AG08396 (cell line): Measurements from ENCODE around the gene OR1J4.
"Not testable (repeated sequence)": the region's sequence is repeated elsewhere in the genome, so short reads cannot be mapped to it uniquely, and the experiment has no call there.

ENCODE experiments used
- DNase-seq: peaks from one replicate; pipeline ENCODE4 v3.0.0; 2012; ENCODE audit warnings: low spot score, mixed read lengths

Gene OR1J4, protein sequence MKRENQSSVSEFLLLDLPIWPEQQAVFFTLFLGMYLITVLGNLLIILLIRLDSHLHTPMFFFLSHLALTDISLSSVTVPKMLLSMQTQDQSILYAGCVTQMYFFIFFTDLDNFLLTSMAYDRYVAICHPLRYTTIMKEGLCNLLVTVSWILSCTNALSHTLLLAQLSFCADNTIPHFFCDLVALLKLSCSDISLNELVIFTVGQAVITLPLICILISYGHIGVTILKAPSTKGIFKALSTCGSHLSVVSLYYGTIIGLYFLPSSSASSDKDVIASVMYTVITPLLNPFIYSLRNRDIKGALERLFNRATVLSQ

DNA sequence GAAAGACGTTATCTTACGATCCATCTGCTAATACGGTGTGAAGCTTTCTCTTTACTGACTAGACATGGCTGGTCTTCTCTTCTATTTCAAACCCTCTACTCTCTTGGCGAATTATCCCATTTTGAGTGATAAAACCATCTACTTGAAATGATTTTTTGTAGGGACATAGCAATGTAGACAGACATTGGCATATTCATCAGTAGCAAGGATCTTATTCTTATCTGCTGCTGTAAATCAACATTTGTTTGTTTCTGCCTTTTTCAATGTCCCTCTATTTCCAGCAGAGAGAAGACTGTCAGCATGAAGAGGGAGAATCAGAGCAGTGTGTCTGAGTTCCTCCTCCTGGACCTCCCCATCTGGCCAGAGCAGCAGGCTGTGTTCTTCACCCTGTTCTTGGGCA, at the start of gene OR1J4:
TSS of gene OR1J4 (plus strand) at position 301 of the 400 bp plus-strand sequence. CDS start at position 301, 0 bp downstream.
- DNase-seq, result no peak

DNA sequence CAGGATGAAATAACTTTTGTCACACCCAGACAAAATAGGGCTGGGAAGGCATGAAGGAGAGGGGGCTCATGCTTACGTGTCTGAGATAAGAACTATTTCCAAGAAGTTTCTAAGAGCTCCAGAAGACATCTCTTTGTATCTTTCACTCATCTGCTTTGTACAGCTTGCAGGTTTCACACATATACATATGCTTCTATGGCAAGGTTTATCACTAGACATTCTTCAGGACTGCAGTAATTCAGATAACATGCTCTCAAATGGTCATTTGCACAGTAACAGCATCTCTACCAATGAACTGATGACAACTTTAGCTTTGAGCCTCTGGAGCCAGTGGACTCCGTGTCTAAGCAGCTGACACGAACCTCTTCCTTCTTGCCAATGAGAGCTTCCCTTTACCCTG, 44.4 kb upstream of the OR1J4 start:
- DNase-seq, result no peak

DNA sequence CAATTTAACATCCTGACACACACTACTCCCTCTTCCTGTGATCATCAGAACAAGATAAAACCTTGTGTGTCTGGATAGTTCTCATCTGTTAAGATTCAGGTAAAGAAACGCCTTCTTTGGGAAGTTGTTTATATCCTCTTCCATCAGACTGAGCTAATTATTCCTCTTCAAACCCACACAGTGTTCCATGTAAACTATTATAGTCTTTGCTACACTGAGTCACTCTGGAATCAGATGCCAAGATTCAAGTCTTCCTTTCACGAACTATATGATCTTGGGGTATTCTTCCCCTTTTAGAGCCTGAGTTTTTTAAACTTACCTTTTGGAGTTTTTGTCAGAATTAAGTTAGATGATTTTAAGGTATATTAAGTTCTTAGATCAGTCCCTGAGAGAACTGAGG, 43.2 kb upstream of the OR1J4 start:
- DNase-seq, result no peak

DNA sequence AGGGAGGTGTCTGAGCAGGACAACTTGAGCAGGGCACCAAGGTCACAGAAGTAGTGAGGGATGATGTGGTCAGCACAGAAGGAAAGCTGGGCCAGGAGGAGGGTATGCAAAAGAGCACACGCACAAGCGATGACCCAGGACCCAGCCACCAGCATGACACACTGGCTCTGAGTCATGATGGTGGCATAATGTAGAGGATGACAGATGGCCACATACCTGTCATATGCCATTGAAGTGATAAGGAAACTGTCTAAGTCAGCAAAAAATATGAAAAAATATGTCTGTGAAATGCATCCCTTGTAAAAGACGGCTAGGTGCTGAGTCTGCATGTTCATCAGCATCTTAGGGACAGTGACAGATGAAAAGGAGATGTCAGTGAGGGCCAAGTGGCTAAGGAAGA, 41.6 kb upstream of the OR1J4 start:
- no peak for DNase-seq

DNA sequence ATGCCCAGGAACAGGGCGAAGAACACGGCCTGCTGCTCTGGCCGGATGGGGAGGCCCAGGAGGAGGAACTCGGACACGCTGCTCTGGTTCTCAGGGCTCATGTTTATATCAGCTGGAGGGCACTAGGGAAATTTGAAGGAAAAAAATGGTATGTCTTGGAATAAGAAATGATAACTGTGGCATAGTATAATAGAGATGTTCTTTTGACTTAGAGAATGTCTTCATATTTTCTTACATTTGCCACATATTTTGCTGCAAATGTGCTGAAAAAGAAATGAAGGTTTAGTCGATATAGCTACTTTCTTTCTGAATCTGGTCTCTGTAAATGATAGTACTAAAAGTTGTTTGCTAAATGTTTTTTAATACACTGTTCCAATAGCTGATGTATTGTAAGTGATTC, 41.1 kb upstream of the OR1J4 start, which contains the start of gene OR1J1:
TSS of gene OR1J1 (minus strand) at position 101 of the 400 bp plus-strand sequence. CDS start at position 101, 0 bp downstream.
- no peak for DNase-seq

DNA sequence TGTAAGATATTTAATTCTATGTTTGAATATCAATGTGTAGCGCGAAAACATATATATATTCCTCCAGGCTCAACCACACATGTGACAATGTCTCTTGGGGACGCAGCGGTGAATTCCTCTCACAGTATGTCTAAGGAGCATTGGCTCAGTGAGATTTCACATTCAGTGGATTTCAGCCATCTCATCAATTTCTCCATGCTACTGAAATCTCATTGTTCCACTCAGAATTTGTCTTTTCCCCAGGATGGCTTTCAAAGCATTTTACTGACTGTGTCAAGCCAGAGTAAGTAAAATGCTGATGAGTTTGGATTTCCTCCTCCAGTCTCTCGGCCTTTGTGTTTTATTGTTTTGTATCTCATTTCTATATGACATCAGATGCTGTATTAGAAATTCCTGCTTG, 39.9 kb upstream of the OR1J4 start:
- DNase-seq, result no peak

DNA sequence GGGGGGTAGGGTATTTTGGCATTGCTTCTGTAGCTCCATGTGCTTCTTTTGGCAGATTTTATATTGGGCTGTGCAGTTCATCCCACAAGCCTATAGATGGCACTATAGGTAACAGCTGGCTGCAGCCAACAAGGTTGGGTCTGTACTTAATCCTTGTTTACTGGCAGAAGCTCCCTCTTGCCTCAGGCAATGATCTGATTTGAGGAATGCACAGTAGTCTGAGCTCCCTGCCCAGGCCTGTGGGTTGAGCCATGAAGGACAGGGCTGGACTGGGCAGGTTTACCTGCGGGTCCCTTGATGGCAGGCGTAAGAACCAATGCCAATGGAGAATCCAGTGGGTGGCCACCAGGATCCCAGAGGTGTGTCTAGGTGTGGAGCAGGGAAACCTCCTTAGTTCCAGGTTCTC, 20.1 kb upstream of the OR1J4 start:
- peak; percentile 55 for DNase-seq

DNA sequence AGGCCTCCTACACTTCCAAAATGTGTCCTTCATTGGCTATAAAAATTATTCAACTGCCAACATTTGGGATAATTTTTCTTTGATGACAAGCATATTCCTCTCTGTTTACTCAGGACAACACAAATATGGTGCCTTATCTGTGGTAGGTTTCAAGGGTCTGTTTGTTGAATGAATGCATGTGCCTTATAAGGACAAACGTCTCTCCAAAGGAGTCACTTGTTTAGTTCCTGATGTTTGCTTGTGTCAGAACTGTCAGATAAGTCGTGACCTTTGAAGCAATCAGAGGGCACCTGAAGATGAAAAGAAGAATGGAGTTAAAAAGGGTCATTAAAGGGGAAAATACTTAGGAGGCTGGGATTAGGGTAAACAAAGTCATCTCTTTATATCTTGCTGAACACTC, 12.0 kb upstream of the OR1J4 start:
- no peak for DNase-seq

DNA sequence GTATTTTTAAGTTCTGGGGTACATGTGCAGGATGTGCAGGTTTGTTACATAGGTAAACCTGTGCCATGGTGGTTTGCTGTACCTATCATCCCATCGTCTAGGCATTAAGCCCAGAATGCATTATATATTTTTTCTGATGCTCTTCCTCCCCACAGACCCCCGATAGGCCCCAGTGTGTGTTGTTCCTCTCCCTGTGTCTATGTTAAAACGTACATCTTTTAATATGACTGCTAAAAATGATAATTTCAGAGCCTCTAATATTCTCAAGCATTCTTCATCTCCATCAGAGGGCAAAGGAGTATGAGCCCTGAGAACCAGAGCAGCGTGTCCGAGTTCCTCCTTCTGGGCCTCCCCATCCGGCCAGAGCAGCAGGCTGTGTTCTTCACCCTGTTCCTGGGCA, 8.4 kb upstream of the OR1J4 start, which contains the start of gene OR1J2:
TSS of gene OR1J2 (plus strand) at position 301 of the 400 bp plus-strand sequence. CDS start at position 301, 0 bp downstream.
- no peak for DNase-seq

DNA sequence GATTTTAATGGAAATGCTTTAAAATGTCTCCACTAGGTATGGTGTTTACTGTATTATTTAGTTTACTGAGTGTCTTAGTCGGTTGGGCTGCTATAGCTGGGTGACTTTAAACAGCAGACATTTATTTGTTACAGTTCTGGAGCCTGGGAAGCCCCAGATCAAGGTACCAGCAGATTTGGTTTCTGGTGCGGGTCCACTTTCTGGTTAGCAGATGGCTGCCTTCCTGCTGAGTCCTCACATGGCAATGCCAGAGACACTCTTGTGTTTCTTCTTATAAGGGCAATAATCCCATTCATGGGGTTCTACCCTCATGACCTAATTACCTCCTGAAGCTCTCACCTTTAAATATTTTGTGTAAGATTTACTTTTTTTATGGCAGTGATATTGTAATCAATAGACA, 715 bp upstream of the OR1J4 start:
- no peak for DNase-seq

DNA sequence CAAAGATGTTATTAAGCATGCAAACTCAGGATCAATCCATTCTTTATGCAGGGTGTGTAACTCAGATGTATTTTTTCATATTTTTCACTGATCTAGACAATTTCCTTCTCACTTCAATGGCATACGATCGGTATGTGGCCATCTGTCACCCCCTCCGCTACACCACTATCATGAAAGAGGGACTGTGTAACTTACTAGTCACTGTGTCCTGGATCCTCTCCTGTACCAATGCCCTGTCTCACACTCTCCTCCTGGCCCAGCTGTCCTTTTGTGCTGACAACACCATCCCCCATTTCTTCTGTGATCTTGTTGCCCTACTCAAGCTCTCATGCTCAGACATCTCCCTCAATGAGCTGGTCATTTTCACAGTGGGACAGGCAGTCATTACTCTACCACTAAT, 435 bp downstream of the OR1J4 start:
- DNase-seq, result no peak

DNA sequence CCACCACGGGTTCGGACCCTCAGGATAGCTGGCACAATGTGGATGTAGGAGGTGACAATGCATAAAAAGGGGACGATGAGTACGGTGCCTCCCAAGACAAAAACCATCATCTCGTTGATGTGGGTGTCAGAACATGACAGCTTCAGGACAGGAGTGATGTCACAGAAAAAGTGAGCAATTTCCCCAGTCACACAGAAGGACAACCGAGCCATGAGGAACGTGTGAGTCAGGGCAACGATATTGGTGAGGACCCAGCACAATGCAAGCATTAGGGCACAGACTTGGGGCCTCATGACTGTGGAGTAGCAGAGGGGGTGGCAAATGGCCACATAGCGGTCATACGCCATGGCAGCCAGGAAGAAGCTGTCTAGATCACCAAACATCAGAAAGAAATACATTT, 7.7 kb downstream of the OR1J4 start:
- no peak for DNase-seq

DNA sequence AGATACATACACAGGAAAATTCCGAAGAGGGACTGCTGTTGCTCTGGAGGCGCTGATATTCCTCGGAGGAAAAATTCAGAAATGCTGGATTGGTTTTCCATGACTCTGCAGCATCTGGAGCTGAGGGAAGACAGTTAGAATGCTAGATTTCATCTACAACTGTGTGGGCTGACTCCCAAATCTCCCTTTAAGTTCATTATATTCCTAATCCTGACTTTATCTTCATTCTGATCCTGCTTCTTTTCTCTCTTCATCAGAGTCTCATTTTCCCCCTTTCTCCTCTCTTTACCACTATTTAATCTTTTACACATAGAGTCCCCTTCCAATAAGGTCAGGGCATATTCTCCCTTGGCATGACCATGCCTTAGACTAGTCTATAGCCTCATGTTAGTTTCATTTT, 8.3 kb downstream of the OR1J4 start, which contains the start of gene OR1N1:
TSS of gene OR1N1 (minus strand) at position 101 of the 400 bp plus-strand sequence. CDS start at position 101, 0 bp downstream.
- DNase-seq, result no peak

DNA sequence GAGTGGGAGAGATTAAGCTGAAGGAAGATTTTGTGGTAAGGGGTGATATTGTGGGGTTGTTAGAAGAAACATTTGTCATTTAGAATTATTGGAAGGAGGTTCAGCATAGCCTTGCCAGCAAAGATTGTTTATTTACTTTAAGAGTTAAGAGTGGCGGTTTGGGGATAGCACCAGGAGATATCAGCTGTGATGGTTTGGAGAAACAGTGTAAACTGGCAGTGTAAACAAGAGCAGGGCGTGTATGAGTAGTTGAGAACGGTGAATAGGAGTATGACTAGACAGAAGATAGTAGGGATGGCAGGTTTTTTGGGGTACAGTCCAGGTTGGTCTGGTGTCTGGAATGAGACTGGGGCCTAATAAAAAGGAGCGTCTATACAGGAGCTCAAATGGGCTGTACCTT, 12.2 kb downstream of the OR1J4 start:
- not testable (repeated sequence) for DNase-seq

DNA sequence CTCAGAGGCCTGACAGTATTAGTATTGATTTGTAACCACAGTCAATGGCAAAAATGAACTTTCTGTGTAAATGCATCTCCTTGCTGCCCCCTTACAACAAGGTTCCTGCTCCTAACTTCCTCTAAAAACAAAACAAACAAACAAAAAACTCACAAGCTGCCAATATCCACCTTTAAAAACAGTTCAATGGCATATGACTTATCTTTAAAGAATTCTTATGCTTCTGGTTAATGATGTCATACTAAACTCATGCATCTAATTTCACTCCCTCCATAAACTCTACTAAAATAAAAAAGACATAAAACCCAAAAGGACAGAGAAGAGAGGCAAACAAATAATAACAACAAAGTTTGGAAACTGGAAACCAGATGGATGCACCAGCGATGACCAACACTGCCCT, 17.2 kb downstream of the OR1J4 start:
- DNase-seq, result no peak

DNA sequence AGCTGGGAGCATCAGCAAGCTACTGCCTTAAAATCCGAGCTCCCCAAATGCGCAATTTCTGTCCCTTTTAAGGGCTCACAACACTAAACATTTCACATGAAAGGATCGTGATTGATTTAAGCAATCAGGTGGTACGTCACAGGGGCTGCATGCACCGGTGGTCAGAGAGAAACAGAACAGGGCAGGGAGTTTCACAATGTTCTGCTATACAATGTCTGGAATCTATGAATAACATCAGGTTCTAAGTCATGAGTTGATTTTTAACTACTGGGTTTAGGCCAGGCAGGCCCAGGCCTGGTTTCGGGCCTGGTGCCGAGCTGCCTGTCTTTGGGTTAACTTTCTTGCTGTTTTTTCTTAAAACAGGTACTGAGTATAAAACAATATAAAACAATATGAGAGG, 18.1 kb downstream of the OR1J4 start:
- DNase-seq, result not testable (repeated sequence)

DNA sequence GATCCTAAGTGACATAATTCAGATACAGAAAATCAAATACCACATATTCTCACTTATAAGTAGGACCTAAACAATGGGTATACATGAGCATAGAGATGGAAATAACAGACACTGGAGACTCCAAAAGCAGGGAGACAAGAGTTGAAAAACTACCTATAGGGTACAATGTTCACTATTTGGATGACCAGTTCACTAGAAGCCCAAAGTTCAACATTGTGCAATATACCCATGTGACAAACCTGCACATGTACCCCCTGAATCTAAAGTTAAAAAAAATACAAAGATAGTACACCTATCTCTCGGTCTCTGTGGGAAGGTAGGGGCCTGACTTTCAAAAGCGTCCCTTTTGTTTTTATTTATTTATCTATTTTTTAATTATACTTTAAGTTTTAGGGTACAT, 19.8 kb downstream of the OR1J4 start:
- no peak for DNase-seq

DNA sequence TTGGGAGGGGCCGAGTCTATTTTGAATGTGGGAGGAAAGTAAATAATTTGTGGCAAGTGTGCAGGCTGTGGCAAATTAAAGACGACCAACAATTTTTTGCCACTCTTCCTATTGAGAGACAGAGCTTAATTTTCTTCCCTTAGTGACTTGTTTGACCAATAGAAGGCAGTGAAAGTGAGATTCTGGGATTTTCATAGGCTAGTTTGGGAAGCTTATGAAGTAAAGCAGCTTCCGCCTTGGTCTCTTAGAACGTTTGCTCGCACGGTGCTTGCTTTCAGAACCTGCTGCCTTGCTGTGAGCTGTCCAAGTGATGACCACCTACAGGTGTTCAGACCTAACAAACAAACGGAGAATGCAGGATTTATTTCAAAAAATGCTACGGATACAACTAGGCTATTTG, 27.3 kb downstream of the OR1J4 start:
- no peak for DNase-seq

DNA sequence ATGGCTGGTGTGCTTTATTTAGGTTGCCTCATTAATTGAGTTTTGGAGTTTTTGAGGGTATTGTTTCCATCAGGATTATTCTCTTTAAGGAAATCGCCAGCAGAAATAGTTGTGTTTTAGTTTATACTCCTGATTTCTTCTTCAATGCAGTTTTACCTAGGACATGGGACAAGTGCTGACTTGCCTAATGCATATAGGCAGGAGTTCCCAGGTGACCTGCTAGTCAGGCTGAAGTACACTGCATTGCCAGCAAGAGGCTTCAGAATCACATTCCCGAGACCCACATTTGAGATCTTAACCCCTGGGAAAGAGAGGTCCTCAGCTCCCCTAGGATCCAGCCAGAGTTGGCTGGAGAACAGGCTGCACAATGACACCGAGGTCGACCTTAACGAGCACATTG, 32.4 kb downstream of the OR1J4 start:
- DNase-seq, result no peak

DNA sequence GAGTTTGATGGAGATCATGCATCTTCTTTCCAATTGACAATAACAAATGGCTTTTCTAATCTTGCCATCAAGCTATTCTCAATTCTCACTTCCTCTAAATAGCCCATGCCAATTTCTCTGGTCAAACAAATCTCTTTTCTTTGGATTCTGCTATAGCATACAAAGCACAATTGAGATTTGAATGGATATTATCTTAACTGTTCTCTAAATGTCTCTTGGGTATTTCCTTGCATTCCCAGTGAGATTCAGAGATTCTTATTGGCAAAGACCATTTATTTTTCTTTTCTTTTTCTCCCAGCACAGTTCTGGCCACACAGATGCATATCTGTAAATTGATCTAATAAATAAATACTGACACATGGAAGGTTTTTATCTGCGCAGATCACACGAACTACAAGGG, 33.9 kb downstream of the OR1J4 start, which contains the start of gene OR1N2:
TSS of gene OR1N2 (plus strand) at position 301 of the 400 bp plus-strand sequence. CDS start 100 bp downstream, outside the sequence.
- no peak for DNase-seq

DNA sequence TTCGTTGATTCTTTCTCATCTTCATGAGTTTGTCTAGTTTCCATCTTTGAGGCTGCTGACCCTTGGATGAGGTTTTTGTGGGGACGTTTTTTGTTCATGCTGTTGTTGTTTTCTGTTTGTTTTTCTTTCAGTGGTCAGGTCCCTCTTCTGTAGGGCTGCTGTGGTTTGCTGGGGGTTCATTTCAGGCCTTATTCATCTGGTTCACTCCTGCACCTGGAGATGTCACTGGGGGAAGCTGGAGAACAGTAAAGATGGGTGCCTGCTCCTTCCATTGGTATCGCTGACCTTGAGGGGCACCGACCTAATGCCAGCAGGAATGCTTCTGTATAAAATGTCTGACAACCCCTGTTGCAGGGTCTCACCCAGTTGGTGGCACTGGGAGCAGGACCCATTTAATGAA, 42.5 kb downstream of the OR1J4 start:
- no peak for DNase-seq

DNA sequence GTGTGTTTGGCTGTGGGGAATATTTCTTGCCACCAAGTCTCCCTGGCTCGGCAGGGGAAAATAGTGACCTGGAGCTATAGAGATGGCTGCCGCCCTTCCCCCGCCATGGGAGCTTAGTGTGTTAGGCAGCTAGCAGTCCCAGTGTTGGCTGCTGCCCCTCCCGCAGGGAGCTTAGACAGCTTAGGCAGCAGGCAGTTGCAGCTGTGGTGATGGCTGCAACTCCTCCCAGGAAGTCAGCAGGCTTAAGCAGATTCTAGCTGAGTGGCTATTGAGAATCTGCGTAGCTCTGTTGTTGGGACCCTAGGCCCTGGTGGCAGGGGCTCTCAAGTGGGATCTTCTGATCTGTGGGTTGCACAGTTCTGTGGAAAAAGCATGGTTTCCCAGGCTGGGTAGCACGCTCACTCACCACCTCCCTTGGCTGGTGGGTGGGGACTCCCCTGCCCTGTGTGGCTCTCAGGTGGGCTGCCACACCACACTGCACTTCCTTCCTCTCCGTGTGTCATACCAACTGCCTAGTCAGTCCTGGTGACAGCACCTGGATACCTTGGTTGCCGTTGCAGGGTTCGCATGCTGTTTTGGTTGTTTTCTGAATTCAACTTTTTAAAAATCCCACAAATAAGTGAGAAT, 43.3 kb downstream of the OR1J4 start:
- no peak for DNase-seq

DNA sequence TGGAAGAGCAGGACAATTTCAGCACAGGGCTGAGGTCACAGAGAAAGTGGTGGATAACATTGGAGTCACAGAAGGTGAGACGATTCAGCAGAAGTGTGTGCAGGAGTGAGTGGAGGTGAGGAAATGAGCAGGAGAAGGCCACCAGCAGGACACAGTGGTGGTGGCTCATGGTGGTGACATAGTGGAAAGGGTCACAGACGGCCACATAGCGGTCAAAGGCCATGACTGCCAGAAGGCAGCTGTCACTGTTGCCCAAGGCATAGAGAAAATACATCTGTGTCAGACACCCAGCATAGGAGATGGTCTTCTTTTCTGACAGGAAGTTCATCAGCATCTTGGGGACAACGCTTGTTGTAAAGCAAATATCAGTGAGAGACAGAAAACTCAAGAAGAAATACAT, 49.0 kb downstream of the OR1J4 start:
- DNase-seq, result no peak
